CMK (cell line): ENCODE data around the gene PSMD9.

ENCODE experiments used
- DNase-seq: peaks from one replicate; pipeline ENCODE4 v3.0.0-alpha.2; 2010; ENCODE audit warnings: low read depth

PSMD9 gene

DNA sequence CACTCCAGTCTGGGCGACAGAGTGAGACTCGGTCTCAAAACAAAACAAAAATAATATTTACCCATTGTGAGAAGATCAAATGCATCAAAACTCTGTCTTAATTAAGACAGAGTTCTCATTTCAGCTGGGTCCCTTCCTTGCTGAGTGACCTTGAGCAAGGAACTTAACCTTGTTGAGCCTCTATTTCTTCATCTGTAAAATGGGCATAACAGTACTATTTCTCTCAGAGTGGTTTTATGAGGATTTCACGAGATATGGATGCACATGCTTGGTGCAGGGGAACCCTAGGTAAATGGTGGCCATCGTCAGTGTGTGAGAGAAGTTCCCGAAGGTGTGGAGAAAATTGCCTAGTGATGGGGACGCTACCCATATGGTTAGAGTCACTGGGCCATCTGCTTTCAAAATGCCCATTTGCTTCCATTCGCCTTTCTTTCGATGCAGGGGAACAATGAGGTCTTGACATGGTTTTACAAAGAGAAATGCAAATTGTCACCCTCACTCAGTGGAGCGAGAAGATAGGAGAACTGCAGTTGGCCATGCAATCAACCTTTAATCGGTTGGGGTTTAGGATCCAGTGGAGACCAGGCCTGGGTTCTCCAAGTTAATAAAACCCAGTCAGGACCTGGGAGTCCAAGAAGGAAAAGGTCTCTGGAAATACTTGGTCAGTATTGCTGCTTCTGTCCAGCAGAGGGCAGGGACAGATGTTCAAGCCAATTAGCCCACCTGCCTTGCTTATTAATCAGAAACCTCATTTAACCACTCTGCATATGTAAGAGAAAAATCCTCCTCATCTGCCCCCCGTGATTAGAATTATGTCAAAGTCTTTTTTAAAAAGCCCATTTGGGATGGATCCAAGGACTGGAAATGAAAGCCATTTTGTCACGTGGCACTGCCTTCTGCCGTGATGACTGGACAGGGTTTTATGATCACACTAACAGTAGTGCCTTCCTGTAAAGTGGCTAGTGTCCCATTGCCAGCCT is 67.0 kb downstream of the PSMD9 start:
- no peak for DNase-seq

DNA sequence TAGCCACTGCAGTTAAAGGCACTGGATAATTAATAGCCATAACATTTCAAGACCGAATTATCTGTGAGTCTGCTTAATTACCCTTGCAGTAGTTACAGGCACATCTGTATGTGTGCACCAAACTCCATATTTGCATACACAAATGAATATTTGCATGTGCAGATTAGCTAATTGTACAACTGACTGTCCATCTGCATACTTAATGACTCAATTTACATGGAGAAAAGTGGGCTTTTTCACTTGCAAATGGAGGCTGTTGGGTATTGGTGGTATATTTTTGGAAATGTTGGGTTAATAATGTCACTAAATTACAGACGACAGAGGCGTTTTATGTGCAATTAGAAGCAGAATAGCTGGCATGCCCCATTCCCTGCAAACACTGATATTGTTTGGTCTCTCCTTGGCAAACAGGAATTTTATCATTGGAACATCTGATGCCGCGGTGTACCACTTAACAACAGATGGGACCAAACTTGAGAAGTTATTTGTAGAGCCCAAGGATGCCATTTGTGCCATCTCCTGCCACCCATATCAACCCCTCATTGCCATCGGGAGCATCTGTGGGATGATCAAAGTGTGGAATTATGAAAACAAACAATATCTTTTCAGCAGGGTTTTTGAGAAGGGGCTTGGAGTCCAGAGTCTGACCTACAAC is 69.4 kb downstream of the PSMD9 start:
- no peak for DNase-seq

DNA sequence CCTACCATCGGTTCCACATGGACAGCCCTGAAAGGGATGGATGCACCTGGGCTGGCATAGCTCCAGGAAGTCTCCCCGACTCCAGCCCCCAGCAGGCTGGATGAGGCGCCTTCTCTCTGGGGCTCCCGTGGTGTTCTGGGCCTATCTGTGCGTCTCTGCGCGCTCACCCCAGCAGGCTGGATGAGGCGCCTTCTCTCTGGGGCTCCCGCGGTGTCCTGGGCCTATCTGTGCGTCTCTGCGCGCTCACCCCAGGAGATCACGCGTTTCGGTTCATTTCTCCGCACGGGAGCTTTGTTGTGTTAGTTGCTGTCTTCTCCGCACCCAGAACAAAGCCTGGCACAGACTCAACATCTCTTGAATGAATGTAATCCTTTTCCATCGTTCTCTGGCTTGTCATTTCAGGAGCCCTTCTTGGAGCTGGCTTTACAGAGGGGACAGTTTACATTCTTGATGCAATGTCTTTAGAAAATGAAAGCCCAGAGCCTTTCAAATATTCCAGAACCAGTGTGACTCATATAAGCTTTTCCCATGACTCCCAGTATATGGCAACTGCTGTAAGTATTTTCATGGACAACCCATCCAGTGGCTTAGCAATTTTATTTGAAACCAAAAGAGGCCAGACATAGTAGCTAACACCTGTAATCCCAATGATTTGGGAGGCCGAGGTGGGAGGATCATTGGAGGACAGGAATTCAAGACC is 70.1 kb downstream of the PSMD9 start:
- DNase-seq, result no peak

DNA sequence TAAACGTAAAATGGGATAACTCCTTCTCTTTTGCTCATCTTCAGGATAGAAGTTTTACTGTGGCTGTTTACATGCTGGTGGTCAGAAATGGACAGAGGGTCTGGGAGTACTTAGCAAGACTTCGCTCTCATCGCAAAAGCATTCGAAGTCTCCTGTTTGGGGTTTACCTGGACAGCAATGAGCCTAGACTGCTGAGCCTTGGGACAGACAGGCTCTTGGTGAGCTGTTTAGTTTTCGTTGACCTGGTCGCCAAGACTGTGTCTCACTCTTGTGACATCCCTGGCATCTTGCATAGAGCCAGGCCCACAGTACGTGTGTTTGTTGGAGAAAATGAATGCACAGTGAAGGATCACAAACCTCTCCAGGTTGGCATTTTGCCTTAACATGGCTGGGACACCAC is 72.0 kb downstream of the PSMD9 start:
- DNase-seq, result no peak

DNA sequence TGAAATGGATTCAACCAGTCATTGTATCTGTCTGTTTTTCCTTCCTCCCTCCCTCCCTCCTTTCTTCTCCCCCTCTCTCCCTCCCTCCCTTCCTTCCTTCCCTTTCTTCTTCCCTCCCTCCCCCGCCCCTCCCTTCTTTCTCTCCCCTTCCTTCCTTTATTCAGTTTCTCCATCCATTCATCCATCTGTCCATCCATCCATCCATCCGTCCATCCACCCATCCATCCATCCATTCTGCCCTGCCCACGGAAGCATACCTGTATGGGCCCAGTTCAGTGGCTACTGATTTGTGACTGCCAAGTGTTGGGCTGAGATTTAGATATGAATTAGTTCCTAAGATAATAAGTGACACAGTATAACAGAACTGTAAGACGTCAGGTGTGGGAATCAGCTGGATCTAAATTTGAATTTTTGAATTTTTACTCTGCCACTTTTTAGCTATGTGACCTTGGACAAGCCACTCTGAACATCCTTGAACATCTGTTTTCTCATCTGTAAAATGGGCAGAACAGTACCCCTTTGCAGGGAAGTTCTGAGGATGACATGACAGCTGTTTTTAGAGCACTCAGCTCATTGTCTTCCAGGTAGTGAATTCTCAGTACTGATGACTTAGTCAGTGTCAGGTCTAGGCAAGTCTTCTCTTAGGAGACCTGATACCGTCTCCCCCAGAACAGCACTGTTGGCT is 72.7 kb downstream of the PSMD9 start:
- DNase-seq, result no peak

DNA sequence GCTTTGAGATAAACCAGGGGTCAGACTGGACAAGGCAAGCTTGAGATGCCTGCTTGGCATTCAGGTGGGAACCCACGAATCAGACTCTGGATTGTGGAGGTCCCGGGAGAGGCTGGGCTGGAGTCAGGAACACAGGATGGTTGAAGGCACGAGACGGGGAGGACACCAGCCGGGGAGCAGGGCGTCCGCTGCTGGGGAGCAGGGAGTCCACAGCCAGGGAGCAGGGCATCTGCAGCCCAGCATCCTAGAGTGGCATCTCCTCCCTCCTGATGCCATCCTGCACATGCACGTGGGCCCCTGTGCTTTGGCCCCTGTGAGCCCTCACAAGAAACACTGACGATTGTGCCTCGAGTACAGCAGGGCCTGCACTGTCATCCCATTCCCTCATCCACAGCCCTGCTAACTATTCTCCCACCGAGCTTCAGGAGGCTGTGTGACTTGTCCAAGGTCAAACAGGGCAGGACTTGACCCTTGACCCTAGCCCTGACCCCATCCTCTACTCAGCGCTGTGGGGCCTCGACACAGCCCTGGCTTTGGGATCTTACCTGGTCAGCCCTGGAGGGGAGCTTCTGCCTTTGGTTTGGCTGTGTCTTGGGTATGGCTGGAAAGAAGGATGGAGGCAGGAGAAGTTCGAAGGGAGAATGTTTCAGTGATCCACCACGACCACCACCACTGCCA is 74.9 kb downstream of the PSMD9 start:
- no peak for DNase-seq

DNA sequence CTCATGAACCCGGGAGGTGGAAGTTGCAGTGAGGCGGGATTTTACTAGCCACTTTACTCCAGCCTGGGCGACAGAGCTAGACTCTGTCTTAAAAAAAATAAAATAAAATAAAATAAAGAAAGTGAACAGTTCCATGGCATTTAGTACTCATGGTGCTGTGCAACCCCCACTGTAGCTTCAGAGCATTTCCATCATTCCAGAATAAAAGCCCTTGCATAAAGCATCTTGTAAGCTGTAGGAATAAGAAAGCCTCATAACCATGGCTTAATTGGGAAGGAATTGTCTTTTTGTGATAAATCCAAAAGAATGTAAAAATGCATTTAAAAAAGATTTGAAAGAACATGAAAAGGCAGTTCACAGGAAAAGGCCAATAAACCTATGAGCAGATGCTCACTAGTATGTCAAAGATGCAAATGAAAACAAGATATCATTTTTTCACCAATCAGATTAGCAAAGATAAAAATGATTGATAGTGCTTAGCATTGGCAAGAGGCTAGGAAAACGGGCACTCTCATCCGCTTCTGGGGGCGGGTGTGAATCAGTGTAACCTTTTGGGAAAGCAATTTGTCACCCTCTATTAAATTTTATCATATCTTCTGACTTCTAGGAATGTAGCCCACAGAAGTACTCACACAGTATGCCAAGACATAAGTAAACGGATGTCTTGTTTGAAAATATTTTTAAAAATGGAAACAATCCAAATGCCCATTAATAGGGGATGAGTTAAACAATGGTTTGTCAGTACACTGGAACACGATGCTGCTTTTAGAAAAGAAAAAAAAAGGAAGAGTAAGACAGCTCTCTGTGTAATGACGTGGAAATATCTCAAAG is 76.4 kb downstream of the PSMD9 start:
- no peak for DNase-seq

DNA sequence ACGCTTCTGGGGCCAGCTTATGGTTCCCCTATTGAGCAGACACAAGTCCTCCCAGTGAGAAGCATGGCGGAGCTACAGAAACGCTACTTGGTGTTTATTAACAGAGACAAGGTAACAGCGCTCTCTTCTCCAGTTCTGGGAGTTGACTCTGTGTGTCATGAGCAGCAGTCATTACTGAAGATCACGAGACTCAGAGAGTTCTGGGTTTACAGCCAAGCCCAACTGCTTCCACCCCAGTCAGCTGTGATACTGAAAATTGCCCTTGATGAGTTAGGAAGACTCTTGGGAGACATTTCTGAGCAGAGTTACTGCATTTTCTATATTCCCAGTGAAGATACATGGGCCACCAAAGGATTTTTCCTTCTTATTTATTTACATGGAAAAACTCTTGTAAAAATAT is 78.4 kb downstream of the PSMD9 start:
- no peak for DNase-seq
